Effector memory CD4-positive, alpha-beta T cell (primary cell): ENCODE data around the gene AHSG.

Experiments used
- DNase-seq, 3 donors: peaks; one replicate each; pipeline ENCODE4 v3.0.0-alpha.2; 2020
- H3K27ac ChIP-seq: 2 replicates; pipeline ENCODE4 v1.7.0; 2013; ENCODE audit warnings: mild to moderate bottlenecking, low read length, moderate library complexity; ENCODE audit not compliant: insufficient read depth, poor library complexity, severe bottlenecking
- H3K27me3 ChIP-seq: replicated peaks from 2 replicates; pipeline ENCODE4 v1.7.0; 2013; ENCODE audit warnings: mild to moderate bottlenecking, low read length; ENCODE audit not compliant: insufficient read depth, control insufficient read depth, poor library complexity, severe bottlenecking
- H3K36me3 ChIP-seq: 2 replicates; pipeline ENCODE4 v1.7.0; 2013; ENCODE audit warnings: mild to moderate bottlenecking, low read length, moderate library complexity; ENCODE audit not compliant: control insufficient read depth, insufficient read depth
- H3K4me1 ChIP-seq: 2 replicates; pipeline ENCODE4 v1.7.0; 2013; ENCODE audit warnings: low read length, mild to moderate bottlenecking; ENCODE audit not compliant: control insufficient read depth, insufficient read depth, poor library complexity, severe bottlenecking
- H3K4me3 ChIP-seq: 2 replicates; pipeline ENCODE4 v1.7.0; 2013; ENCODE audit warnings: low read length, low read depth, mild to moderate bottlenecking; ENCODE audit not compliant: insufficient read depth, poor library complexity, severe bottlenecking
- H3K9me3 ChIP-seq: 2 replicates; pipeline ENCODE4 v1.7.0; 2013; ENCODE audit warnings: mild to moderate bottlenecking, low read length, moderate library complexity; ENCODE audit not compliant: control insufficient read depth

AHSG gene

GRCh38 chr3:186648851-186649250, 36.0 kb downstream of the AHSG start:
- no peaks in the 10 kb centered on the region for H3K9me3 ChIP-seq
- H3K27me3 ChIP-seq = no peaks in the 10 kb centered on the region
- H3K27ac ChIP-seq = no peak overlapping the region
- no peak overlapping the region for H3K4me3 ChIP-seq
- H3K4me1 ChIP-seq = no peaks in the 10 kb centered on the region
- no peaks in the 10 kb centered on the region for H3K36me3 ChIP-seq
- no peak for DNase-seq

- Histone ChIP-seq H3K4me3 (no peak overlapping the region), H3K27me3 (no peaks in the 10 kb centered on the region), H3K9me3 (no peaks in the 10 kb centered on the region), H3K4me1 (no peaks in the 10 kb centered on the region), H3K27ac (no peak overlapping the region), H3K36me3 (no peaks in the 10 kb centered on the region)
- no peak for DNase-seq
Measured at GRCh38 chr3:186651678-186652215, 38.9 kb downstream of the AHSG start.

DNA sequence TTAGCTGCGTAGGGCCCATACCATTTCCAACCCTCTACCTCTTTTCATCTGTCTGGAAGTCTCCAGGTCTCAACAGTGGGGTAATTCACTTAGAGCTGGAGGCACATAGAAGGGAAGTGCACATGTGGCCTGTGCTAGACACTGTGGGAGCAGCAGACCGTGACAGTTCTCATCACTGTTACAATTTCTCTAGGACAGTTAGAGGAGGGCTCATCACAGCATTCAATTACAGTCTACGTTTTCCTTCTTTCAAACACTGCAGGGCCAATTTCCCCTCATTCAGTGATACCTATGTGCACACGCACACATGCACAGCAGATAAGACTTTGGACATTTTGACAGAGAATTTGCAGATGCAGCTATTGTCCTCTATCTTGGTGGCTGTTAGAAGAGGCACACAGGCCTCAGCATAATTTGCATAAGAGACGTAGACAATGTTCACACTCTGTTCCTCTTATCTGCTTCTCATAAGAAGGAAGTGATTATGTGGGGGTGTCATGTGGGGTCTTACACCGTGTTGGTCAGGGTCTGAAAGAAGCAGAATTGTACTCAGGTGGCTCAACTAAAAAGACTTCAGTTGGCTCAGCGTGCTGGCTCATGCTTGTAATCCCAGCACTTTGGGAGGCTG, 40.3 kb downstream of the AHSG start:
- Histone ChIP-seq H3K27ac (no peak overlapping the region), H3K4me3 (no peak overlapping the region), H3K9me3 (no peaks in the 10 kb centered on the region), H3K27me3 (no peaks in the 10 kb centered on the region), H3K36me3 (no peaks in the 10 kb centered on the region), H3K4me1 (no peaks in the 10 kb centered on the region)
- DNase-seq = no peak

GRCh38 chr3:186653984-186654383, 41.1 kb downstream of the AHSG start:
- no peak overlapping the region for H3K27ac ChIP-seq
- H3K9me3 ChIP-seq = no peaks in the 10 kb centered on the region
- DNase-seq = no peak
- H3K4me1 ChIP-seq = no peaks in the 10 kb centered on the region
- no peak overlapping the region for H3K4me3 ChIP-seq
- no peaks in the 10 kb centered on the region for H3K36me3 ChIP-seq
- H3K27me3 ChIP-seq = no peaks in the 10 kb centered on the region

GRCh38 chr3:186663361-186664118, 50.7 kb downstream of the AHSG start:
- Histone ChIP-seq H3K4me1 (no peaks in the 10 kb centered on the region), H3K27ac (no peak overlapping the region), H3K27me3 (no peaks in the 10 kb centered on the region), H3K4me3 (no peak overlapping the region), H3K9me3 (no peaks in the 10 kb centered on the region), H3K36me3 (no peaks in the 10 kb centered on the region)
- no peak for DNase-seq

- no peak overlapping the region for H3K27ac ChIP-seq
- no peaks in the 10 kb centered on the region for H3K4me1 ChIP-seq
- DNase-seq = no peak
- no peaks in the 10 kb centered on the region for H3K27me3 ChIP-seq
- no peaks in the 10 kb centered on the region for H3K9me3 ChIP-seq
- H3K4me3 ChIP-seq = no peak overlapping the region
- H3K36me3 ChIP-seq = no peaks in the 10 kb centered on the region
Measured at GRCh38 chr3:186664119-186664495, 51.2 kb downstream of the AHSG start.

GRCh38 chr3:186664506-186664905, 51.6 kb downstream of the AHSG start:
- Histone ChIP-seq H3K9me3 (no peaks in the 10 kb centered on the region), H3K36me3 (no peaks in the 10 kb centered on the region), H3K4me1 (no peaks in the 10 kb centered on the region), H3K27me3 (no peaks in the 10 kb centered on the region), H3K27ac (no peak overlapping the region), H3K4me3 (no peak overlapping the region)
- no peak for DNase-seq

GRCh38 chr3:186665625-186666188, 52.8 kb downstream of the AHSG start, which contains the start of gene HRG:
Gene HRG (plus strand): TSS chr3:186666014. CDS start chr3:186666032, 18 bp downstream.
- Histone ChIP-seq H3K36me3 (no peaks in the 10 kb centered on the region), H3K27me3 (no peaks in the 10 kb centered on the region), H3K9me3 (no peaks in the 10 kb centered on the region), H3K27ac (no peak within 1 kb of the TSS), H3K4me3 (no peak within 1 kb of the TSS), H3K4me1 (no peaks in the 10 kb centered on the region)
- DNase-seq = no peak

GRCh38 chr3:186668426-186668825, 55.6 kb downstream of the AHSG start:
- no peaks in the 10 kb centered on the region for H3K9me3 ChIP-seq
- no peak overlapping the region for H3K27ac ChIP-seq
- no peaks in the 10 kb centered on the region for H3K4me1 ChIP-seq
- no peak for DNase-seq
- no peak overlapping the region for H3K4me3 ChIP-seq
- no peaks in the 10 kb centered on the region for H3K36me3 ChIP-seq
- H3K27me3 ChIP-seq = no peaks in the 10 kb centered on the region
